GM12878 (cell line): Measurements from ENCODE around the gene SEMA3C. TPM values are rescaled to one million over a fixed set of nuclear protein-coding genes. Genes with fewer than 3 reads are reported as not detected.

Experiments used
- ATAC-seq: fragments of 200-7000 bp; cut with Tn5 transposase; 3 replicates; pipeline ENCODE4 v1.9.1; 2020; ENCODE audit warnings: mild to moderate bottlenecking, moderate library complexity
- BruUV-seq: library from RNA; stranded (reverse); fragments of 400-500 nt; replicated peaks from 2 replicates; lab custom pipeline; 2021; lab: Mats Ljungman, UMichigan
- CTCF ChIA-PET: fragments of 300-600 bp; sonication (Branson Sonifier 250); formaldehyde crosslinking; extraction: SDS; loops from one replicate; lab custom pipeline; 2021; ENCODE audit warnings: inconsistent platforms; lab: Yijun Ruan, JAX
- POLR2A ChIA-PET: fragments of 350-600 bp; formaldehyde crosslinking; extraction: SDS; loops from one replicate; lab custom pipeline; 2021; ENCODE audit warnings: inconsistent platforms; lab: Charles Lee
- RAD21 ChIA-PET: fragments of 300-600 bp; sonication (Branson Sonifier 250); formaldehyde crosslinking; loops from one replicate; lab custom pipeline; 2023; ENCODE audit warnings: antibody characterized with exemption; ENCODE audit not compliant: unreplicated experiment; lab: Charles Lee
- SMC1A ChIA-PET: fragments of 300-600 bp; sonication (Branson Sonifier 250); formaldehyde crosslinking; loops from one replicate; lab custom pipeline; 2023; ENCODE audit not compliant: unreplicated experiment, uncharacterized antibody; lab: Charles Lee
- DNase-seq: peaks from one replicate; pipeline ENCODE4 v3.0.0-alpha.2; 2011; ENCODE audit warnings: low read depth, low spot score
- FAIRE-seq: peaks from 3 replicates; lab custom pipeline; 2011; peaks lifted over from hg19 to GRCh38; lab: Jason Lieb, UNC
- H2AFZ ChIP-seq: 2 replicates; pipeline ENCODE4 v1.6.0; 2011; ENCODE audit warnings: low read depth, low read length, control low read depth; ENCODE audit not compliant: control insufficient read depth
- H3K27ac ChIP-seq: 2 replicates; pipeline ENCODE4 v1.5.1; 2011; ENCODE audit warnings: control low read depth; ENCODE audit not compliant: control insufficient read depth, insufficient read depth
- H3K27me3 ChIP-seq, 2 experiments: replicated peaks in 1 of 2; 2 replicates each; pipeline versions ENCODE4 v1.6.0 to v1.6.1; 2011; ENCODE audit warnings: low read length in 1 of 2; ENCODE audit not compliant: control insufficient read depth in 2 of 2, insufficient read depth in 2 of 2
- H3K36me3 ChIP-seq, 2 experiments: 2 replicates each; pipeline ENCODE4 v1.5.1; 2011; ENCODE audit warnings: low read length in 1 of 2; ENCODE audit not compliant: control insufficient read depth in 2 of 2, insufficient read depth in 2 of 2
- H3K4me1 ChIP-seq: 2 replicates; pipeline ENCODE4 v1.6.1; 2011; ENCODE audit warnings: mild to moderate bottlenecking, low read length, moderate library complexity, mixed read lengths; ENCODE audit not compliant: control insufficient read depth, insufficient read depth
- H3K4me2 ChIP-seq: 2 replicates; pipeline ENCODE4 v1.6.0; 2011; ENCODE audit warnings: control low read depth; ENCODE audit not compliant: control insufficient read depth, insufficient read depth
- H3K4me3 ChIP-seq: fragments of 200-600 bp; sonication (generic); 2 replicates; pipeline ENCODE4 v1.5.1; 2016
- H3K79me2 ChIP-seq: 2 replicates; pipeline ENCODE4 v1.6.0; 2011; ENCODE audit warnings: low read length; ENCODE audit not compliant: control insufficient read depth, insufficient read depth
- H3K9ac ChIP-seq: 2 replicates; pipeline ENCODE4 v1.8.0; 2011; ENCODE audit warnings: low read length, control low read depth, mixed read lengths; ENCODE audit not compliant: control insufficient read depth, insufficient read depth
- H3K9me3 ChIP-seq: replicated peaks from 3 replicates; pipeline ENCODE4 v1.5.1; 2011; ENCODE audit warnings: mild to moderate bottlenecking, low read length; ENCODE audit not compliant: control insufficient read depth, insufficient read depth
- H4K20me1 ChIP-seq: 2 replicates; pipeline ENCODE4 v1.6.0; 2011; ENCODE audit not compliant: control insufficient read depth, insufficient read depth
- BACH1 ChIP-seq: fragments of 450-650 bp; IDR thresholded peaks from 2 replicates; pipeline ENCODE4 v1.6.1; 2017; ENCODE audit warnings: mild to moderate bottlenecking, borderline replicate concordance
- BRCA1 ChIP-seq: IDR thresholded peaks from 2 replicates; pipeline ENCODE4 v1.6.1; 2011; ENCODE audit warnings: low read depth, low read length, improper control_type of control experiment
- CEBPB ChIP-seq, 2 experiments: fragments of 150-350 bp in 1 of 2; IDR thresholded peaks; 2 replicates each; pipeline ENCODE4 v1.6.1; 2012 to 2014; ENCODE audit warnings: low read depth in 2 of 2, low read length in 2 of 2, borderline replicate concordance in 1 of 2, inconsistent platforms in 1 of 2
- CHD4 ChIP-seq: fragments of 200-600 bp; sonication (generic); IDR thresholded peaks from 2 replicates; pipeline ENCODE4 v1.6.1; 2016; ENCODE audit warnings: mild to moderate bottlenecking
- JUND ChIP-seq: IDR thresholded peaks from 2 replicates; pipeline ENCODE4 v1.6.1; 2012; ENCODE audit warnings: low read depth, mild to moderate bottlenecking, low read length, improper control_type of control experiment, moderate library complexity
- NR2F1 ChIP-seq: fragments of 450-650 bp; conservative IDR thresholded peaks from 2 replicates; pipeline ENCODE4 v1.6.1; 2017; ENCODE audit warnings: mild to moderate bottlenecking
- PML ChIP-seq: IDR thresholded peaks from 2 replicates; pipeline ENCODE4 v1.6.1; 2012; ENCODE audit warnings: low read length, inconsistent platforms
- RELA ChIP-seq: fragments of 450-650 bp; IDR thresholded peaks from 2 replicates; pipeline ENCODE4 v1.8.0; 2014; ENCODE audit warnings: borderline replicate concordance; ENCODE audit not compliant: partially characterized antibody
- RFX5 ChIP-seq: IDR thresholded peaks from 2 replicates; pipeline ENCODE4 v1.6.1; 2011; ENCODE audit warnings: low read depth, low read length, improper control_type of control experiment
- ZNF274 ChIP-seq: IDR thresholded peaks from one replicate; pipeline ENCODE4 v1.8.0; 2011; ENCODE audit not compliant: insufficient read length, insufficient read depth
- WGBS: methylation state at CpG from one replicate; pipeline ENCODE4 v1.1.6; 2016; ENCODE audit warnings: low lambda C conversion rate; ENCODE audit not compliant: insufficient replicate concordance, insufficient coverage; ENCODE audit errors: missing lambda C conversion rate; 5-methylcytosine and 5-hydroxymethylcytosine counted together
- in situ Hi-C: fragments of 300-500 bp; cut with MboI; formaldehyde crosslinking; loops from 9 replicates; pipeline ENCODE4 v1.14.3; 2018; ENCODE audit warnings: mixed read lengths
- intact Hi-C: fragments of 100-400 bp; cut with micrococcal nuclease; formaldehyde crosslinking; loops from one replicate; pipeline ENCODE4 v1.14.2; 2022; ENCODE audit not compliant: unreplicated experiment
- polyA plus RNA-seq, 11 experiments: library from polyadenylated mRNA; depleted of rRNA in 4 of 11; unstranded in 6 of 11; stranded (reverse) in 5 of 11; fragments of >200 nt; fragmentation: Nextera tagmentation in 4 of 11; fragmentation: Illumina TruSeq in 1 of 11; extraction: Ambion mirVana in 4 of 11; extraction: Trizol in 1 of 11; gene quantifications; 1 replicate in 1 of 11; 2 replicates in 10 of 11; pipeline versions ENCODE4 v1.2.1 to v1.2.3, GENCODE V29; 2011 to 2016; ENCODE audit warnings: inconsistent platforms in 2 of 11, missing spikeins in 2 of 11, low read depth in 1 of 11
- total RNA-seq, 4 experiments: library from RNA; depleted of rRNA in 3 of 4; stranded (reverse); fragments of >200 nt in 3 of 4; fragmentation: Illumina TruSeq in 1 of 4; extraction: Trizol in 1 of 4; gene quantifications; 2 replicates each; pipeline versions ENCODE4 v1.2.1 to v1.2.3, GENCODE V29; 2013 to 2021
- TF ChIP-seq, protein P1 (sequence below): fragments of 450-650 bp; formaldehyde crosslinking; IDR thresholded peaks from 2 replicates; pipeline ENCODE4 v1.4.0; 2020; ENCODE audit warnings: mild to moderate bottlenecking, moderate library complexity
- TF ChIP-seq, protein P2 (sequence below): IDR thresholded peaks from 2 replicates; pipeline ENCODE4 v1.6.1; 2011; ENCODE audit warnings: mild to moderate bottlenecking, low read depth, low read length, moderate library complexity; ENCODE audit not compliant: insufficient replicate concordance
- TF ChIP-seq, protein P3 (sequence below): fragments of 450-650 bp; conservative IDR thresholded peaks from 2 replicates; pipeline ENCODE4 v1.6.1; 2017; ENCODE audit warnings: mild to moderate bottlenecking, moderate library complexity

The SEMA3C gene
- total and polyA plus RNA-seq, 10 of the 15 experiments (the other 5 are each of a cell fraction or from before 2014, with no cell fraction given), result 0.01 to 0.41 (median 0.11) TPM; not detected in 6

DNA sequence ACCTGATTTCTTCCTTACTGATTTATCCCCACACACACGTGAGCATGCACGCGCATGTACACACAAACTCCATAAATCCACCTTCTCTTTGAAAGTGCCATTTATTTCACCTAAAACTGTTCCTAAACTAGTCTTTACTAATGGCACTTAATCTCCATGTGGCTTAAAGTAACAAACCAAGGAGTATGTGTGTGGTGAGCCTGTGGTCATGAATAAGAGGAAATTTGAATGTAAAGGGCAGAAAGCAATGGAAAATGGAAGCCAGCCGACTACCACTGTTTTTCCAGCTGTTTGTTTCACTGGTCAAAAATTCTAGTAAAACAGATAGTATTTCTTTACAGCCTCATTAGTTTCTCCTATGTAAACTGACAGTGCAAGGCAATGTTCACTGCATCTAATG lies 23.8 kb downstream of the SEMA3C start:
- BruUV-seq, result no TSS peak
- Histone ChIP-seq H3K9me3 (no peaks in the 10 kb centered on the region), H4K20me1 (no peaks in the 10 kb centered on the region), H3K36me3 (no peaks in the 10 kb centered on the region), H3K9ac (no peak overlapping the region), H3K4me1 (no peaks in the 10 kb centered on the region), H2AFZ (no peak overlapping the region), H3K4me2 (no peak overlapping the region), H3K4me3 (no peak overlapping the region), H3K27ac (no peak overlapping the region), H3K79me2 (no peaks in the 10 kb centered on the region), H3K27me3 (no peaks in the 10 kb centered on the region)
- CTCF ChIA-PET, result interaction anchor here (0.8 kb wide), 1 partner anchor 96 kb away, joined by 3 read pairs; no protein-coding TSS in a partner anchor
- no peak for DNase-seq
- FAIRE-seq, result no peak
- POLR2A ChIA-PET, result no interaction called here
- in situ Hi-C loops (no loop called here), intact Hi-C loops (no loop called here)
- TF ChIP-seq, protein P1, sequence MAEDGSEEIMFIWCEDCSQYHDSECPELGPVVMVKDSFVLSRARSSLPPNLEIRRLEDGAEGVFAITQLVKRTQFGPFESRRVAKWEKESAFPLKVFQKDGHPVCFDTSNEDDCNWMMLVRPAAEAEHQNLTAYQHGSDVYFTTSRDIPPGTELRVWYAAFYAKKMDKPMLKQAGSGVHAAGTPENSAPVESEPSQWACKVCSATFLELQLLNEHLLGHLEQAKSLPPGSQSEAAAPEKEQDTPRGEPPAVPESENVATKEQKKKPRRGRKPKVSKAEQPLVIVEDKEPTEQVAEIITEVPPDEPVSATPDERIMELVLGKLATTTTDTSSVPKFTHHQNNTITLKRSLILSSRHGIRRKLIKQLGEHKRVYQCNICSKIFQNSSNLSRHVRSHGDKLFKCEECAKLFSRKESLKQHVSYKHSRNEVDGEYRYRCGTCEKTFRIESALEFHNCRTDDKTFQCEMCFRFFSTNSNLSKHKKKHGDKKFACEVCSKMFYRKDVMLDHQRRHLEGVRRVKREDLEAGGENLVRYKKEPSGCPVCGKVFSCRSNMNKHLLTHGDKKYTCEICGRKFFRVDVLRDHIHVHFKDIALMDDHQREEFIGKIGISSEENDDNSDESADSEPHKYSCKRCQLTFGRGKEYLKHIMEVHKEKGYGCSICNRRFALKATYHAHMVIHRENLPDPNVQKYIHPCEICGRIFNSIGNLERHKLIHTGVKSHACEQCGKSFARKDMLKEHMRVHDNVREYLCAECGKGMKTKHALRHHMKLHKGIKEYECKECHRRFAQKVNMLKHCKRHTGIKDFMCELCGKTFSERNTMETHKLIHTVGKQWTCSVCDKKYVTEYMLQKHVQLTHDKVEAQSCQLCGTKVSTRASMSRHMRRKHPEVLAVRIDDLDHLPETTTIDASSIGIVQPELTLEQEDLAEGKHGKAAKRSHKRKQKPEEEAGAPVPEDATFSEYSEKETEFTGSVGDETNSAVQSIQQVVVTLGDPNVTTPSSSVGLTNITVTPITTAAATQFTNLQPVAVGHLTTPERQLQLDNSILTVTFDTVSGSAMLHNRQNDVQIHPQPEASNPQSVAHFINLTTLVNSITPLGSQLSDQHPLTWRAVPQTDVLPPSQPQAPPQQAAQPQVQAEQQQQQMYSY, result no peak
- no peak for TF ChIP-seq ZNF274
- TF ChIP-seq RFX5, result no peak
- TF ChIP-seq BRCA1, result no peak
- RAD21 ChIA-PET, result no interaction called here
- ATAC-seq, result no peak
- SMC1A ChIA-PET, result no interaction called here
- 60% methylated on average over 4 of the region's 4 CpGs for WGBS

DNA sequence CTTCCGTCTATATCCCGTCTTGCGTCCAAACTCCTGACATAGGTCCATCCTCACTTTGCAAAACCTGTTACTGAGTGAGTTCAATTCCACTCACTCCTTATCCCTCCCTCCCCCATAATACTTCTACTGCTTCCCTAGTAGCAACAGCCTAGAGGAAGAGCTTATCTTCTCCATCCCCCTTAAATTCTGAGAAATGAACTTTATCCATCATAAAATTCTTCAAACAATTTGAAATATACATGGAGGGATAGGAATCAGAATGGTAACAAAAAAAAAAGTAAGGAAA lies 27.6 kb downstream of the SEMA3C start:
- Histone ChIP-seq H3K4me3 (no peak overlapping the region), H3K79me2 (no peaks in the 10 kb centered on the region), H3K4me1 (no peaks in the 10 kb centered on the region), H3K4me2 (no peak overlapping the region), H3K27me3 (no peaks in the 10 kb centered on the region), H4K20me1 (no peaks in the 10 kb centered on the region), H3K9me3 (no peaks in the 10 kb centered on the region), H3K27ac (no peak overlapping the region), H2AFZ (no peak overlapping the region), H3K36me3 (no peaks in the 10 kb centered on the region), H3K9ac (no peak overlapping the region)
- no peak for ATAC-seq
- ChIA-PET POLR2A (no interaction called here), RAD21 (no interaction called here), CTCF (no interaction called here), SMC1A (no interaction called here)
- in situ Hi-C loops, result no loop called here
- FAIRE-seq, result no peak
- BruUV-seq, result no TSS peak
- no peak for DNase-seq
- intact Hi-C loops, result no loop called here
- WGBS, result 97% methylated on average over 3 of the region's 3 CpGs
- TF ChIP-seq CHD4, result no peak
- TF ChIP-seq, protein P2, sequence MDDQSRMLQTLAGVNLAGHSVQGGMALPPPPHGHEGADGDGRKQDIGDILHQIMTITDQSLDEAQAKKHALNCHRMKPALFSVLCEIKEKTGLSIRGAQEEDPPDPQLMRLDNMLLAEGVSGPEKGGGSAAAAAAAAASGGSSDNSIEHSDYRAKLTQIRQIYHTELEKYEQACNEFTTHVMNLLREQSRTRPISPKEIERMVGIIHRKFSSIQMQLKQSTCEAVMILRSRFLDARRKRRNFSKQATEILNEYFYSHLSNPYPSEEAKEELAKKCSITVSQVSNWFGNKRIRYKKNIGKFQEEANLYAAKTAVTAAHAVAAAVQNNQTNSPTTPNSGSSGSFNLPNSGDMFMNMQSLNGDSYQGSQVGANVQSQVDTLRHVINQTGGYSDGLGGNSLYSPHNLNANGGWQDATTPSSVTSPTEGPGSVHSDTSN, result no peak
- TF ChIP-seq, protein P3, sequence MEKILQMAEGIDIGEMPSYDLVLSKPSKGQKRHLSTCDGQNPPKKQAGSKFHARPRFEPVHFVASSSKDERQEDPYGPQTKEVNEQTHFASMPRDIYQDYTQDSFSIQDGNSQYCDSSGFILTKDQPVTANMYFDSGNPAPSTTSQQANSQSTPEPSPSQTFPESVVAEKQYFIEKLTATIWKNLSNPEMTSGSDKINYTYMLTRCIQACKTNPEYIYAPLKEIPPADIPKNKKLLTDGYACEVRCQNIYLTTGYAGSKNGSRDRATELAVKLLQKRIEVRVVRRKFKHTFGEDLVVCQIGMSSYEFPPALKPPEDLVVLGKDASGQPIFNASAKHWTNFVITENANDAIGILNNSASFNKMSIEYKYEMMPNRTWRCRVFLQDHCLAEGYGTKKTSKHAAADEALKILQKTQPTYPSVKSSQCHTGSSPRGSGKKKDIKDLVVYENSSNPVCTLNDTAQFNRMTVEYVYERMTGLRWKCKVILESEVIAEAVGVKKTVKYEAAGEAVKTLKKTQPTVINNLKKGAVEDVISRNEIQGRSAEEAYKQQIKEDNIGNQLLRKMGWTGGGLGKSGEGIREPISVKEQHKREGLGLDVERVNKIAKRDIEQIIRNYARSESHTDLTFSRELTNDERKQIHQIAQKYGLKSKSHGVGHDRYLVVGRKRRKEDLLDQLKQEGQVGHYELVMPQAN, result no peak
- TF ChIP-seq BACH1, result no peak
- TF ChIP-seq PML, result no peak
- no peak for TF ChIP-seq JUND
- no peak for TF ChIP-seq RELA
- no peak for TF ChIP-seq CEBPB (IDR thresholded peaks at IDR 0.05; ENCODE audit: borderline replicate concordance in 1 of 2, low read depth in 2 of 2, low read length in 2 of 2)
- no peak for TF ChIP-seq NR2F1
